Heart left ventricle (tissue), 13 donors: ENCODE data around the gene PRXL2B.

Experiments used
- POLR2A ChIP-seq, 2 donors: fragments of 450-650 bp; IDR thresholded peaks; one replicate each; pipeline ENCODE4 v1.6.1; 2017; ENCODE audit warnings: antibody characterized with exemption in 2 of 2, mild to moderate bottlenecking in 2 of 2, moderate library complexity in 2 of 2
- TF ChIP-seq, protein P1 (sequence below), 12 donors: fragments of 200-600 bp; sonication (generic) in 4 of 12; IDR thresholded peaks; one replicate each; pipeline versions ENCODE4 v1.5.0 to v1.8.0; 2018 to 2022; ENCODE audit warnings: antibody characterized with exemption in 12 of 12, mild to moderate bottlenecking in 5 of 12
- donor health status: ischemic (EF 13 %, LVEDD 7.1; RV severe dilation, severe dysfunction).
- donor health status: DM: no; HTN: yes; CAD: no.
- donor health status: DM: no; HTN: no; CAD: no.
- donor health status: ischemic (EF 25% LVEDD 6.9; RV normal size, moderate dysfunction).
- donor health status: ischemic (EF 25% LVEDD 5.7; RV mildly dilated, moderate dysfunction).
- donor health status: ischemic (EF 35%, LVEDD 5.7; RV mildly dilated, moderate dysfunction).
- donor health status: nonischemic (EF 11% LVEDD 7.7; RV severe dilation, severe dysfunction).
- donor health status: DM: yes; HTN: yes; CAD: no.
- donor health status: PGD.
- donor health status: ischemic (EF 29% LVEDD 5.4; RV normal size, mild dysfunction).
- donor health status: nonischemic (EF 23%, LVEDD 6.1; RV moderate dilation, normal function).

DNA sequence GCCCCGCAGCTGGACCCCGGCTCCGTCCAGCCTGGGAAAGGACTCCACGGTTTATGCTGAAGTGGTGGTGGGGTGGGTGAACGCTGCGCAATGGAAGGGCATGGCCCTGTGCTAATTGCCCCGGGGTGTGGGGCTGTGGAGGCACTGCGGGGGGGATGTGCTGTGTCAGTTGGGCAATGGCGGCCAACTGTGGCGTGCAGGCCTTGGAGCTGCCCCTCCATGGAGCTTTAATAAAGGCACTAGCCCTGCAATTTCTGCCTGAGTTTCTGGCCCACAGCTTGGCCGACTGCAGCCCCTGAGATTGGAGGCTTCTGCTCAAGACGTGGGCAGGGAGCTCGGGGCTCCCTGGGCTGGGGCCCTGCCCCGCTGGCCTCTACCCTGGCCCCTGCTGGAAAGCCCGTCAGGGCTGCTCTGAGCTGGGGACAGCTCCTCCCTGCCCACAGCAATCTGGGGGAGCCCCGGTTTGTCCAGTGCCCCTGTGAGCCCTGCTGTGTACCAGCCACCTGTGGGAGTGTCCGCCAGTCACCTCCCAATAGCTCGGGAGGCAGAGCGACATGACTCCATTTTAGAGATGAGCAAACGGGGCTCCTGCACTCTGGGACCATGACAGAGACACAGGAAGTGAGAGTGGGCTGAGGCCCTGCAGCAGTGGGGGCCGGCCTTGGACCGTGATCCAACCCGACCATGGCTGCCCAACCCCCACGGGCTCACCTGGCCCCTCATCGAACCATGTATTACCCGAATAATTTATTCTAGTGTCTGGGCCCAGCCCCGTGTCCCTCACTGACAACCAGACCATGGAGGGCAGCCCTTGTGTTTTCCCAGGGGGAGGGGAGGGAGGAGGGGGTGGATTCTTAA lies 39.1 kb upstream of the PRXL2B start:
- TF ChIP-seq, protein P1, sequence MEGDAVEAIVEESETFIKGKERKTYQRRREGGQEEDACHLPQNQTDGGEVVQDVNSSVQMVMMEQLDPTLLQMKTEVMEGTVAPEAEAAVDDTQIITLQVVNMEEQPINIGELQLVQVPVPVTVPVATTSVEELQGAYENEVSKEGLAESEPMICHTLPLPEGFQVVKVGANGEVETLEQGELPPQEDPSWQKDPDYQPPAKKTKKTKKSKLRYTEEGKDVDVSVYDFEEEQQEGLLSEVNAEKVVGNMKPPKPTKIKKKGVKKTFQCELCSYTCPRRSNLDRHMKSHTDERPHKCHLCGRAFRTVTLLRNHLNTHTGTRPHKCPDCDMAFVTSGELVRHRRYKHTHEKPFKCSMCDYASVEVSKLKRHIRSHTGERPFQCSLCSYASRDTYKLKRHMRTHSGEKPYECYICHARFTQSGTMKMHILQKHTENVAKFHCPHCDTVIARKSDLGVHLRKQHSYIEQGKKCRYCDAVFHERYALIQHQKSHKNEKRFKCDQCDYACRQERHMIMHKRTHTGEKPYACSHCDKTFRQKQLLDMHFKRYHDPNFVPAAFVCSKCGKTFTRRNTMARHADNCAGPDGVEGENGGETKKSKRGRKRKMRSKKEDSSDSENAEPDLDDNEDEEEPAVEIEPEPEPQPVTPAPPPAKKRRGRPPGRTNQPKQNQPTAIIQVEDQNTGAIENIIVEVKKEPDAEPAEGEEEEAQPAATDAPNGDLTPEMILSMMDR (IDR thresholded peaks at IDR 0.05) = no peak
- no peak for TF ChIP-seq POLR2A (IDR thresholded peaks at IDR 0.05)
